ENCODE data around the gene CEBPZ. TPM values are rescaled to one million over a fixed set of nuclear protein-coding genes. Genes with fewer than 3 reads are reported as not detected.
"Not testable (repeated sequence)": the region's sequence is repeated elsewhere in the genome, so short reads cannot be mapped to it uniquely, and the experiment has no call there.

CEBPZ gene
- total RNA-seq, 1 donor from 2014 or later = 28.2 TPM

GRCh38 chr2:37230581-37230980, 815 bp downstream of the CEBPZ start:
- Mint-ChIP-seq H3K36me3 (ENCODE audit: unreplicated experiment) (peaks cover 30% of the 10 kb centered on the region), H3K27ac (ENCODE audit: unreplicated experiment) (no peak overlapping the region), H3K27me3 (ENCODE audit: unreplicated experiment) (no peaks in the 10 kb centered on the region), H3K4me1 (ENCODE audit: unreplicated experiment) (peaks cover 16% of the 10 kb centered on the region), H3K4me3 (ENCODE audit: unreplicated experiment) (no peak overlapping the region), H3K9me3 (ENCODE audit: unreplicated experiment) (no peaks in the 10 kb centered on the region)
- no peak for DNase-seq (ENCODE audit: extremely low spot score, unreplicated experiment)
- no peak for TF ChIP-seq CTCF (IDR thresholded peaks at IDR 0.05)

GRCh38 chr2:37228788-37229187, 2.6 kb downstream of the CEBPZ start:
- H3K27me3 Mint-ChIP-seq (ENCODE audit: unreplicated experiment) = no peaks in the 10 kb centered on the region
- peaks cover 18% of the 10 kb centered on the region for H3K4me1 Mint-ChIP-seq (ENCODE audit: unreplicated experiment)
- no peak for DNase-seq (ENCODE audit: extremely low spot score, unreplicated experiment)
- H3K9me3 Mint-ChIP-seq (ENCODE audit: unreplicated experiment) = no peaks in the 10 kb centered on the region
- no peak overlapping the region for H3K27ac Mint-ChIP-seq (ENCODE audit: unreplicated experiment)
- no peak for TF ChIP-seq CTCF (IDR thresholded peaks at IDR 0.05)
- H3K4me3 Mint-ChIP-seq (ENCODE audit: unreplicated experiment) = no peak overlapping the region
- peaks cover 25% of the 10 kb centered on the region for H3K36me3 Mint-ChIP-seq (ENCODE audit: unreplicated experiment)

- Mint-ChIP-seq H3K36me3 (ENCODE audit: unreplicated experiment) (peaks cover 38% of the 10 kb centered on the region), H3K9me3 (ENCODE audit: unreplicated experiment) (no peaks in the 10 kb centered on the region), H3K4me1 (ENCODE audit: unreplicated experiment) (peaks cover 18% of the 10 kb centered on the region), H3K4me3 (ENCODE audit: unreplicated experiment) (no peak overlapping the region), H3K27ac (ENCODE audit: unreplicated experiment) (no peak overlapping the region), H3K27me3 (ENCODE audit: unreplicated experiment) (no peaks in the 10 kb centered on the region)
- no peak for TF ChIP-seq CTCF (IDR thresholded peaks at IDR 0.05)
- no peak for DNase-seq (ENCODE audit: extremely low spot score, unreplicated experiment)
Measured at GRCh38 chr2:37226863-37227262, 4.5 kb downstream of the CEBPZ start.

- not testable (repeated sequence) for H3K27ac Mint-ChIP-seq (ENCODE audit: unreplicated experiment); H3K27me3 Mint-ChIP-seq (ENCODE audit: unreplicated experiment); H3K4me3 Mint-ChIP-seq (ENCODE audit: unreplicated experiment); DNase-seq (ENCODE audit: extremely low spot score, unreplicated experiment); H3K9me3 Mint-ChIP-seq (ENCODE audit: unreplicated experiment)
- Mint-ChIP-seq H3K36me3 (ENCODE audit: unreplicated experiment) (peaks cover 48% of the 10 kb centered on the region), H3K4me1 (ENCODE audit: unreplicated experiment) (peaks cover 18% of the 10 kb centered on the region)
Measured at GRCh38 chr2:37225129-37225528, 6.3 kb downstream of the CEBPZ start.

- Mint-ChIP-seq H3K36me3 (ENCODE audit: unreplicated experiment) (peaks cover 54% of the 10 kb centered on the region), H3K27ac (ENCODE audit: unreplicated experiment) (no peak overlapping the region)
Measured at GRCh38 chr2:37224063-37224462, 7.3 kb downstream of the CEBPZ start.

More at GRCh38 chr2:37224063-37224462, 7.3 kb downstream of the CEBPZ start:
- no peak for TF ChIP-seq CTCF (IDR thresholded peaks at IDR 0.05)
- Mint-ChIP-seq H3K4me3 (ENCODE audit: unreplicated experiment) (no peak overlapping the region), H3K4me1 (ENCODE audit: unreplicated experiment) (peaks cover 10% of the 10 kb centered on the region), H3K9me3 (ENCODE audit: unreplicated experiment) (no peaks in the 10 kb centered on the region), H3K27me3 (ENCODE audit: unreplicated experiment) (no peaks in the 10 kb centered on the region)
- DNase-seq (ENCODE audit: extremely low spot score, unreplicated experiment) = no peak
